GM10266 (cell line): ENCODE results near the gene PRKAA2.

Source experiments
- DNase-seq: peaks from one replicate; pipeline ENCODE4 v3.0.0; 2012; ENCODE audit errors: extremely low spot score
- TF ChIP-seq, protein P1 (sequence below): IDR thresholded peaks from 2 replicates; pipeline ENCODE4 v1.5.1; 2012; ENCODE audit warnings: mild to moderate bottlenecking, low read depth; ENCODE audit not compliant: control insufficient read depth, insufficient read depth; ENCODE audit errors: missing control alignments

The PRKAA2 gene

GRCh38 chr1:56671085-56671484 is 26.0 kb downstream of the PRKAA2 start:
- TF ChIP-seq, protein P1, sequence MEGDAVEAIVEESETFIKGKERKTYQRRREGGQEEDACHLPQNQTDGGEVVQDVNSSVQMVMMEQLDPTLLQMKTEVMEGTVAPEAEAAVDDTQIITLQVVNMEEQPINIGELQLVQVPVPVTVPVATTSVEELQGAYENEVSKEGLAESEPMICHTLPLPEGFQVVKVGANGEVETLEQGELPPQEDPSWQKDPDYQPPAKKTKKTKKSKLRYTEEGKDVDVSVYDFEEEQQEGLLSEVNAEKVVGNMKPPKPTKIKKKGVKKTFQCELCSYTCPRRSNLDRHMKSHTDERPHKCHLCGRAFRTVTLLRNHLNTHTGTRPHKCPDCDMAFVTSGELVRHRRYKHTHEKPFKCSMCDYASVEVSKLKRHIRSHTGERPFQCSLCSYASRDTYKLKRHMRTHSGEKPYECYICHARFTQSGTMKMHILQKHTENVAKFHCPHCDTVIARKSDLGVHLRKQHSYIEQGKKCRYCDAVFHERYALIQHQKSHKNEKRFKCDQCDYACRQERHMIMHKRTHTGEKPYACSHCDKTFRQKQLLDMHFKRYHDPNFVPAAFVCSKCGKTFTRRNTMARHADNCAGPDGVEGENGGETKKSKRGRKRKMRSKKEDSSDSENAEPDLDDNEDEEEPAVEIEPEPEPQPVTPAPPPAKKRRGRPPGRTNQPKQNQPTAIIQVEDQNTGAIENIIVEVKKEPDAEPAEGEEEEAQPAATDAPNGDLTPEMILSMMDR, result no peak
- no peak for DNase-seq

- no peak for DNase-seq
- TF ChIP-seq, protein P1, result no peak
Observed at GRCh38 chr1:56671542-56671941, 26.4 kb downstream of the PRKAA2 start.

- DNase-seq, result no peak
- TF ChIP-seq, protein P1, result no peak
Observed at GRCh38 chr1:56672579-56672978, 27.5 kb downstream of the PRKAA2 start.

DNA sequence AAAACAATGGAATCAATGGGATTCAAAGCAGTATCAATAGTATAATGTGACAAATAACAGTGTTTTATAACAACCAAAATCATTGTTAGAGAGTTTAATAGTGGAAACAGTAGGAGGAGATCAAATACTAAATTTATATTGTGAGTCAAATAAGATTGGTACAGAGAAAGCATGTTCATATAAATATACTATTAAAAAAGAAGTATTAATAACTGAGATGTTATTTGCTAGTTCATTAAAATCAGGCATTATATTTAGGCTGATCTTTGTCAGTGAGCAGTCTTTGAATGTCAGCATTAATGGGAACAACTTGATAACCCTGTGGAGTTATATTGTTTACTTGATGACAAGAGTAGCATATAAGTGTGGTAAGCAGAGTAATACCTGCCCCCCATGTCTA is 30.6 kb downstream of the PRKAA2 start:
- TF ChIP-seq, protein P1, result no peak
- no peak for DNase-seq

DNA sequence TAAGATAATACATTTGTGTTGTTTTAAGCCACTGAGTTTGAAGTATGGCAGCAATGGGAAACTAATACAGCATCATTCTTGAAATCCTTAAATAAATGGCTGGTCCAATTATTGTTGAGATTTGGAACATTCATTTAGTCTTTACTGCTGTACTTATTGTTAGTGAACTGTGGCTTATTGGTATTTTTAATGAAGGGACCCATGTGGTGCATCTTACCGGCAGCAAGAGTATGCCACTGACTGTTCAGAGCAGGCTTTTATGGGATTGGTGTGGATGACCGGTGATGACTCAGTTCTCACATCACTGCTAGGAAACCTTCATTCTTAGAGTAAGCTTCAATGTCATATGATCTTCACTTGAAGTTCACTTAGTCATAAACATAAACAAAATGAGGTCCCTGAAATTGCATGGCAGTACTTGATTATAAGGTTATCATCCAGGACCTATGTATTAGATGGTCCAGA is 31.5 kb downstream of the PRKAA2 start:
- TF ChIP-seq, protein P1, result no peak
- DNase-seq, result no peak

DNA sequence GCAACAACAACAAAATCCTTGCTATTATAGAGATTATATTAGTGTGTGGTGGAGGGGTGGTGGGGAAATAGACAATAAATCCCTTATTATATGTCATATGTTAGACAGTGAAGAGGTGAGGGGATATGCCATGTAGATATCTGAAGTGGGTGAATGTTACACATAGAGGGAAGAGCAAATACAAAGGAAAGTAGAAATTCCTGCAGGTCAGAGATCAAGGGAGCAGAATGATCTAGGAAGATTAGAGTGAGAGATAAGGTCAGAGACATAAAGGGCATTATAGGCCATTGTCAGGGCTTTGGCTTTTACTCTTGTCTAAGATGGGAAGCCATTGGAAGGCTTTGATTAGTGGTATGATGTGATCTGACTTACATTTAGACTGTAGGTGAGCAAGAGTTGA is 38.5 kb downstream of the PRKAA2 start:
- no peak for DNase-seq
- TF ChIP-seq, protein P1, result no peak

- no peak for DNase-seq
- TF ChIP-seq, protein P1, result no peak
Observed at GRCh38 chr1:56686169-56686568, 41.1 kb downstream of the PRKAA2 start.
